GM23338 (cell line): Measurements from ENCODE around the gene TMEM145. TPM values are rescaled to one million over a fixed set of nuclear protein-coding genes. Genes with fewer than 3 reads are reported as not detected.

ENCODE experiments used
- ATAC-seq: fragments of 200-7000 bp; cut with Tn5 transposase; 3 replicates; pipeline ENCODE4 v1.9.1; 2020
- DNase-seq: peaks from one replicate; pipeline ENCODE4 v3.0.0-alpha.2; 2015; ENCODE audit warnings: low spot score
- H2AFZ ChIP-seq: fragments of 200-600 bp; sonication (generic); 2 replicates; pipeline ENCODE4 v1.8.0; 2016; ENCODE audit warnings: antibody characterized with exemption, mild to moderate bottlenecking, moderate library complexity
- H3F3A ChIP-seq: fragments of 200-600 bp; sonication (generic); replicated peaks from 2 replicates; pipeline ENCODE4 v1.8.0; 2017; ENCODE audit warnings: antibody characterized with exemption, mixed run types, low read depth
- H3K27ac ChIP-seq: fragments of 200-600 bp; sonication (generic); 2 replicates; pipeline ENCODE4 v1.6.1; 2016; ENCODE audit warnings: low read depth
- H3K27me3 ChIP-seq: fragments of 200-600 bp; sonication (generic); 2 replicates; pipeline ENCODE4 v1.8.0; 2016; ENCODE audit warnings: mild to moderate bottlenecking, mixed run types, moderate library complexity; ENCODE audit not compliant: insufficient read depth
- H3K36me3 ChIP-seq: fragments of 200-600 bp; sonication (generic); 2 replicates; pipeline ENCODE4 v1.8.0; 2016; ENCODE audit warnings: mild to moderate bottlenecking; ENCODE audit not compliant: insufficient read depth
- H3K4me1 ChIP-seq: fragments of 200-600 bp; sonication (generic); 2 replicates; pipeline ENCODE4 v1.8.0; 2016; ENCODE audit warnings: mild to moderate bottlenecking, moderate library complexity; ENCODE audit not compliant: insufficient read depth
- H3K4me2 ChIP-seq: fragments of 200-600 bp; sonication (generic); 2 replicates; pipeline ENCODE4 v1.7.1; 2017; ENCODE audit warnings: mixed run types
- H3K4me3 ChIP-seq: fragments of 200-600 bp; sonication (generic); 2 replicates; pipeline ENCODE4 v1.6.1; 2016; ENCODE audit warnings: mixed run types
- H3K79me2 ChIP-seq: fragments of 200-600 bp; sonication (generic); replicated peaks from 2 replicates; pipeline ENCODE4 v1.8.0; 2017; ENCODE audit warnings: mild to moderate bottlenecking; ENCODE audit not compliant: insufficient read depth
- H3K9me2 ChIP-seq: fragments of 200-600 bp; sonication (generic); 2 replicates; pipeline ENCODE4 v1.8.0; 2017; ENCODE audit not compliant: insufficient read depth
- H4K20me1 ChIP-seq: fragments of 200-600 bp; sonication (generic); replicated peaks from 2 replicates; pipeline ENCODE4 v1.8.0; 2017; ENCODE audit warnings: mild to moderate bottlenecking; ENCODE audit not compliant: insufficient read depth
- H3K27ac Mint-ChIP-seq: 2 replicates; pipeline ENCODE4 v1.8.0; 2020; ENCODE audit warnings: inconsistent platforms, mild to moderate bottlenecking, moderate library complexity, mixed read lengths
- H3K27me3 Mint-ChIP-seq: 3 replicates; pipeline ENCODE4 v1.8.0; 2022; ENCODE audit warnings: low read depth, mild to moderate bottlenecking, moderate library complexity, mixed read lengths, inconsistent platforms; ENCODE audit not compliant: insufficient read depth, poor library complexity
- H3K36me3 Mint-ChIP-seq: 3 replicates; pipeline ENCODE4 v1.8.0; 2021; ENCODE audit warnings: low read depth, mild to moderate bottlenecking, inconsistent platforms, moderate library complexity, mixed read lengths
- H3K4me1 Mint-ChIP-seq: 3 replicates; pipeline ENCODE4 v1.8.0; 2020; ENCODE audit warnings: mild to moderate bottlenecking, inconsistent platforms, mixed read lengths
- H3K4me3 Mint-ChIP-seq: 3 replicates; pipeline ENCODE4 v1.8.0; 2021; ENCODE audit warnings: moderate library complexity, mild to moderate bottlenecking, inconsistent platforms, mixed read lengths
- H3K9me3 Mint-ChIP-seq: 3 replicates; pipeline ENCODE4 v1.8.0; 2020; ENCODE audit warnings: moderate library complexity, mild to moderate bottlenecking, inconsistent platforms, mixed read lengths
- CREB1 ChIP-seq: fragments of 250-450 bp; sonication (Bioruptor Pico); IDR thresholded peaks from 2 replicates; pipeline ENCODE4 v1.5.0; 2020; ENCODE audit warnings: low read depth, mild to moderate bottlenecking, moderate library complexity
- EZH2 ChIP-seq: fragments of 200-600 bp; sonication (generic); IDR thresholded peaks from one replicate; pipeline ENCODE4 v1.8.0; 2017; ENCODE audit warnings: antibody characterized with exemption, mild to moderate bottlenecking, low read depth; ENCODE audit not compliant: unreplicated experiment
- EZH2phosphoT487 ChIP-seq: fragments of 200-600 bp; sonication (generic); IDR thresholded peaks from one replicate; pipeline ENCODE4 v1.8.1; 2018; ENCODE audit warnings: antibody characterized with exemption; ENCODE audit not compliant: unreplicated experiment
- JUNB ChIP-seq: IDR thresholded peaks from one replicate; pipeline ENCODE4 v1.6.1; 2016; ENCODE audit warnings: antibody characterized with exemption; ENCODE audit not compliant: unreplicated experiment
- NANOG ChIP-seq: IDR thresholded peaks from 2 replicates; pipeline ENCODE4 v1.6.1; 2016; ENCODE audit warnings: antibody characterized with exemption, borderline replicate concordance
- POLR2AphosphoS5 ChIP-seq: IDR thresholded peaks from 2 replicates; pipeline ENCODE4 v1.6.1; 2016; ENCODE audit warnings: antibody characterized with exemption, low read depth
- STAT1 ChIP-seq: IDR thresholded peaks from one replicate; pipeline ENCODE4 v1.6.1; 2016; ENCODE audit warnings: antibody characterized with exemption; ENCODE audit not compliant: unreplicated experiment
- ZNF114 ChIP-seq: fragments of 250-450 bp; sonication (Bioruptor Pico); IDR thresholded peaks from 2 replicates; pipeline ENCODE4 v1.5.0; 2020; ENCODE audit warnings: mild to moderate bottlenecking, moderate library complexity
- ZNF331 ChIP-seq: fragments of 250-450 bp; sonication (Bioruptor Pico); IDR thresholded peaks from 2 replicates; pipeline ENCODE4 v1.5.0; 2020; ENCODE audit warnings: low read depth, mild to moderate bottlenecking, moderate library complexity
- polyA plus RNA-seq: library from polyadenylated mRNA; unstranded; fragments of >200 nt; fragmentation: Nextera tagmentation; extraction: Ambion mirVana; gene quantifications from 2 replicates; pipeline ENCODE4 v1.2.1, GENCODE V29; 2016
- total RNA-seq: library from RNA; depleted of rRNA; stranded (reverse); fragments of >200 nt; shearing (Covaris generic); gene quantifications from 2 replicates; pipeline ENCODE4 v1.2.3, GENCODE V29; 2014
- TF ChIP-seq, protein P1 (sequence below): IDR thresholded peaks from one replicate; pipeline ENCODE4 v1.6.1; 2018; ENCODE audit warnings: antibody characterized with exemption; ENCODE audit not compliant: unreplicated experiment
- TF ChIP-seq, protein P2 (sequence below): fragments of 250-450 bp; sonication (Bioruptor Pico); IDR thresholded peaks from 2 replicates; pipeline ENCODE4 v1.5.0; 2020; ENCODE audit warnings: mild to moderate bottlenecking, moderate library complexity
- TF ChIP-seq, protein P3 (sequence below), 2 experiments: fragments of 200-600 bp in 1 of 2; sonication (generic) in 1 of 2; conservative IDR thresholded peaks; 2 replicates each; pipeline versions ENCODE4 v1.5.1 to v1.6.1; 2016 to 2017; ENCODE audit warnings: antibody characterized with exemption in 2 of 2, low read depth in 2 of 2, mild to moderate bottlenecking in 2 of 2, moderate library complexity in 1 of 2
- TF ChIP-seq, protein P4 (sequence below): IDR thresholded peaks from 2 replicates; pipeline ENCODE4 v1.6.1; 2016; ENCODE audit warnings: antibody characterized with exemption

The TMEM145 gene
- total and polyA plus RNA-seq, 2 experiments from 2014 or later: 1.9 to 5.4 TPM

DNA sequence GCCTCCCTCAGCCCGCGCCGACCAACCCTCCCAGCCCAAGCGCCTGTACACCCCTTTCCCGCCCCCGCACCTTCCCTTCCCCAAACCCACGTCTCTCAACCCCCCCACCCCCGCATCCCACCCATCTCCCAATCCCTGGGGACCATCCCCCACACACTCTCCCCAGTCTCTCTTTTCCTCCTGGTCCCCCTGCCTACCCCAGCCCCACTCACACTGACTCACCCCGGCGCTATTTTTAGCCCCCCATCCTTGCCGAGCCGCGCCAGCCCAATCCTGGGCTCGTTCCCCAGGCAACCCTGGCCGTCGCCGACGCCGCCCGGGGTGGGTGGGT, 32.3 kb upstream of the TMEM145 start:
- Mint-ChIP-seq H3K27me3 (peaks cover 23% of the 10 kb centered on the region), H3K27ac (no peak overlapping the region), H3K36me3 (no peaks in the 10 kb centered on the region; the same call in 2 of the 3 replicates), H3K4me3 (peak overlapping the region; percentile 69; the same call in 2 of the 3 replicates), H3K9me3 (no peaks in the 10 kb centered on the region; the same call in 2 of the 3 replicates), H3K4me1 (peaks cover 37% of the 10 kb centered on the region)
- Histone ChIP-seq H3K9me2 (no peaks in the 10 kb centered on the region), H3K27ac (no peak overlapping the region), H3K36me3 (no peaks in the 10 kb centered on the region), H3F3A (peaks cover 23% of the 10 kb centered on the region), H3K4me2 (peak overlapping the region; percentile 94), H3K27me3 (no peaks in the 10 kb centered on the region), H3K79me2 (peaks cover 16% of the 10 kb centered on the region), H2AFZ (no peak overlapping the region; the same call in 1 of the 2 replicates), H4K20me1 (0 out of 2 replicates have a peak, but pooled peaks cover 3% of the 10 kb centered on the region), H3K4me1 (peaks cover 32% of the 10 kb centered on the region), H3K4me3 (peak overlapping the region; percentile 96)
- ATAC-seq (no peak; the same call in 1 of the 3 replicates), DNase-seq (no peak)
- TF ChIP-seq STAT1 (no peak), EZH2phosphoT487 (no peak), POLR2AphosphoS5 (no peak), ZNF114 (CRISPR knock-in tag) (no peak), ZNF331 (no peak), JUNB (no peak), NANOG (no peak), EZH2 (no peak), CREB1 (CRISPR knock-in tag) (no peak)
- TF ChIP-seq, protein P1, sequence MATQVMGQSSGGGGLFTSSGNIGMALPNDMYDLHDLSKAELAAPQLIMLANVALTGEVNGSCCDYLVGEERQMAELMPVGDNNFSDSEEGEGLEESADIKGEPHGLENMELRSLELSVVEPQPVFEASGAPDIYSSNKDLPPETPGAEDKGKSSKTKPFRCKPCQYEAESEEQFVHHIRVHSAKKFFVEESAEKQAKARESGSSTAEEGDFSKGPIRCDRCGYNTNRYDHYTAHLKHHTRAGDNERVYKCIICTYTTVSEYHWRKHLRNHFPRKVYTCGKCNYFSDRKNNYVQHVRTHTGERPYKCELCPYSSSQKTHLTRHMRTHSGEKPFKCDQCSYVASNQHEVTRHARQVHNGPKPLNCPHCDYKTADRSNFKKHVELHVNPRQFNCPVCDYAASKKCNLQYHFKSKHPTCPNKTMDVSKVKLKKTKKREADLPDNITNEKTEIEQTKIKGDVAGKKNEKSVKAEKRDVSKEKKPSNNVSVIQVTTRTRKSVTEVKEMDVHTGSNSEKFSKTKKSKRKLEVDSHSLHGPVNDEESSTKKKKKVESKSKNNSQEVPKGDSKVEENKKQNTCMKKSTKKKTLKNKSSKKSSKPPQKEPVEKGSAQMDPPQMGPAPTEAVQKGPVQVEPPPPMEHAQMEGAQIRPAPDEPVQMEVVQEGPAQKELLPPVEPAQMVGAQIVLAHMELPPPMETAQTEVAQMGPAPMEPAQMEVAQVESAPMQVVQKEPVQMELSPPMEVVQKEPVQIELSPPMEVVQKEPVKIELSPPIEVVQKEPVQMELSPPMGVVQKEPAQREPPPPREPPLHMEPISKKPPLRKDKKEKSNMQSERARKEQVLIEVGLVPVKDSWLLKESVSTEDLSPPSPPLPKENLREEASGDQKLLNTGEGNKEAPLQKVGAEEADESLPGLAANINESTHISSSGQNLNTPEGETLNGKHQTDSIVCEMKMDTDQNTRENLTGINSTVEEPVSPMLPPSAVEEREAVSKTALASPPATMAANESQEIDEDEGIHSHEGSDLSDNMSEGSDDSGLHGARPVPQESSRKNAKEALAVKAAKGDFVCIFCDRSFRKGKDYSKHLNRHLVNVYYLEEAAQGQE: no peak
- TF ChIP-seq, protein P2, sequence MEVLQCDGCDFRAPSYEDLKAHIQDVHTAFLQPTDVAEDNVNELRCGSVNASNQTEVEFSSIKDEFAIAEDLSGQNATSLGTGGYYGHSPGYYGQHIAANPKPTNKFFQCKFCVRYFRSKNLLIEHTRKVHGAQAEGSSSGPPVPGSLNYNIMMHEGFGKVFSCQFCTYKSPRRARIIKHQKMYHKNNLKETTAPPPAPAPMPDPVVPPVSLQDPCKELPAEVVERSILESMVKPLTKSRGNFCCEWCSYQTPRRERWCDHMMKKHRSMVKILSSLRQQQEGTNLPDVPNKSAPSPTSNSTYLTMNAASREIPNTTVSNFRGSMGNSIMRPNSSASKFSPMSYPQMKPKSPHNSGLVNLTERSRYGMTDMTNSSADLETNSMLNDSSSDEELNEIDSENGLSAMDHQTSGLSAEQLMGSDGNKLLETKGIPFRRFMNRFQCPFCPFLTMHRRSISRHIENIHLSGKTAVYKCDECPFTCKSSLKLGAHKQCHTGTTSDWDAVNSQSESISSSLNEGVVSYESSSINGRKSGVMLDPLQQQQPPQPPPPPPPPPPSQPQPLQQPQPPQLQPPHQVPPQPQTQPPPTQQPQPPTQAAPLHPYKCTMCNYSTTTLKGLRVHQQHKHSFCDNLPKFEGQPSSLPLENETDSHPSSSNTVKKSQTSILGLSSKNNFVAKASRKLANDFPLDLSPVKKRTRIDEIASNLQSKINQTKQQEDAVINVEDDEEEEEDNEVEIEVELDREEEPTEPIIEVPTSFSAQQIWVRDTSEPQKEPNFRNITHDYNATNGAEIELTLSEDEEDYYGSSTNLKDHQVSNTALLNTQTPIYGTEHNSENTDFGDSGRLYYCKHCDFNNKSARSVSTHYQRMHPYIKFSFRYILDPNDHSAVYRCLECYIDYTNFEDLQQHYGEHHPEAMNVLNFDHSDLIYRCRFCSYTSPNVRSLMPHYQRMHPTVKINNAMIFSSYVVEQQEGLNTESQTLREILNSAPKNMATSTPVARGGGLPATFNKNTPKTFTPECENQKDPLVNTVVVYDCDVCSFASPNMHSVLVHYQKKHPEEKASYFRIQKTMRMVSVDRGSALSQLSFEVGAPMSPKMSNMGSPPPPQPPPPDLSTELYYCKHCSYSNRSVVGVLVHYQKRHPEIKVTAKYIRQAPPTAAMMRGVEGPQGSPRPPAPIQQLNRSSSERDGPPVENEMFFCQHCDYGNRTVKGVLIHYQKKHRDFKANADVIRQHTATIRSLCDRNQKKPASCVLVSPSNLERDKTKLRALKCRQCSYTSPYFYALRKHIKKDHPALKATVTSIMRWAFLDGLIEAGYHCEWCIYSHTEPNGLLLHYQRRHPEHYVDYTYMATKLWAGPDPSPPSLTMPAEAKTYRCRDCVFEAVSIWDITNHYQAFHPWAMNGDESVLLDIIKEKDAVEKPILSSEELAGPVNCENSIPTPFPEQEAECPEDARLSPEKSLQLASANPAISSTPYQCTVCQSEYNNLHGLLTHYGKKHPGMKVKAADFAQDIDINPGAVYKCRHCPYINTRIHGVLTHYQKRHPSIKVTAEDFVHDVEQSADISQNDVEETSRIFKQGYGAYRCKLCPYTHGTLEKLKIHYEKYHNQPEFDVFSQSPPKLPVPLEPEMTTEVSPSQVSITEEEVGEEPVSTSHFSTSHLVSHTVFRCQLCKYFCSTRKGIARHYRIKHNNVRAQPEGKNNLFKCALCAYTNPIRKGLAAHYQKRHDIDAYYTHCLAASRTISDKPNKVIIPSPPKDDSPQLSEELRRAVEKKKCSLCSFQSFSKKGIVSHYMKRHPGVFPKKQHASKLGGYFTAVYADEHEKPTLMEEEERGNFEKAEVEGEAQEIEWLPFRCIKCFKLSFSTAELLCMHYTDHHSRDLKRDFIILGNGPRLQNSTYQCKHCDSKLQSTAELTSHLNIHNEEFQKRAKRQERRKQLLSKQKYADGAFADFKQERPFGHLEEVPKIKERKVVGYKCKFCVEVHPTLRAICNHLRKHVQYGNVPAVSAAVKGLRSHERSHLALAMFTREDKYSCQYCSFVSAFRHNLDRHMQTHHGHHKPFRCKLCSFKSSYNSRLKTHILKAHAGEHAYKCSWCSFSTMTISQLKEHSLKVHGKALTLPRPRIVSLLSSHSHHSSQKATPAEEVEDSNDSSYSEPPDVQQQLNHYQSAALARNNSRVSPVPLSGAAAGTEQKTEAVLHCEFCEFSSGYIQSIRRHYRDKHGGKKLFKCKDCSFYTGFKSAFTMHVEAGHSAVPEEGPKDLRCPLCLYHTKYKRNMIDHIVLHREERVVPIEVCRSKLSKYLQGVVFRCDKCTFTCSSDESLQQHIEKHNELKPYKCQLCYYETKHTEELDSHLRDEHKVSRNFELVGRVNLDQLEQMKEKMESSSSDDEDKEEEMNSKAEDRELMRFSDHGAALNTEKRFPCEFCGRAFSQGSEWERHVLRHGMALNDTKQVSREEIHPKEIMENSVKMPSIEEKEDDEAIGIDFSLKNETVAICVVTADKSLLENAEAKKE (CRISPR knock-in tag): no peak
- TF ChIP-seq, protein P3, sequence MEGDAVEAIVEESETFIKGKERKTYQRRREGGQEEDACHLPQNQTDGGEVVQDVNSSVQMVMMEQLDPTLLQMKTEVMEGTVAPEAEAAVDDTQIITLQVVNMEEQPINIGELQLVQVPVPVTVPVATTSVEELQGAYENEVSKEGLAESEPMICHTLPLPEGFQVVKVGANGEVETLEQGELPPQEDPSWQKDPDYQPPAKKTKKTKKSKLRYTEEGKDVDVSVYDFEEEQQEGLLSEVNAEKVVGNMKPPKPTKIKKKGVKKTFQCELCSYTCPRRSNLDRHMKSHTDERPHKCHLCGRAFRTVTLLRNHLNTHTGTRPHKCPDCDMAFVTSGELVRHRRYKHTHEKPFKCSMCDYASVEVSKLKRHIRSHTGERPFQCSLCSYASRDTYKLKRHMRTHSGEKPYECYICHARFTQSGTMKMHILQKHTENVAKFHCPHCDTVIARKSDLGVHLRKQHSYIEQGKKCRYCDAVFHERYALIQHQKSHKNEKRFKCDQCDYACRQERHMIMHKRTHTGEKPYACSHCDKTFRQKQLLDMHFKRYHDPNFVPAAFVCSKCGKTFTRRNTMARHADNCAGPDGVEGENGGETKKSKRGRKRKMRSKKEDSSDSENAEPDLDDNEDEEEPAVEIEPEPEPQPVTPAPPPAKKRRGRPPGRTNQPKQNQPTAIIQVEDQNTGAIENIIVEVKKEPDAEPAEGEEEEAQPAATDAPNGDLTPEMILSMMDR (conservative IDR thresholded peaks at IDR 0.05; ENCODE audit: low read depth in 2 of 2): no peak
- TF ChIP-seq, protein P4, sequence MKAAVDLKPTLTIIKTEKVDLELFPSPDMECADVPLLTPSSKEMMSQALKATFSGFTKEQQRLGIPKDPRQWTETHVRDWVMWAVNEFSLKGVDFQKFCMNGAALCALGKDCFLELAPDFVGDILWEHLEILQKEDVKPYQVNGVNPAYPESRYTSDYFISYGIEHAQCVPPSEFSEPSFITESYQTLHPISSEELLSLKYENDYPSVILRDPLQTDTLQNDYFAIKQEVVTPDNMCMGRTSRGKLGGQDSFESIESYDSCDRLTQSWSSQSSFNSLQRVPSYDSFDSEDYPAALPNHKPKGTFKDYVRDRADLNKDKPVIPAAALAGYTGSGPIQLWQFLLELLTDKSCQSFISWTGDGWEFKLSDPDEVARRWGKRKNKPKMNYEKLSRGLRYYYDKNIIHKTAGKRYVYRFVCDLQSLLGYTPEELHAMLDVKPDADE: no peak
